GM18909 (cell line): ENCODE measurements around the gene TERT.

Experiments
- ATAC-seq: cut with Tn5 transposase; IDR thresholded peaks from one replicate; pipeline ENCODE4 v1.9.1; 2021; ENCODE audit warnings: mild to moderate bottlenecking; ENCODE audit not compliant: unreplicated experiment, poor library complexity

Gene TERT

DNA sequence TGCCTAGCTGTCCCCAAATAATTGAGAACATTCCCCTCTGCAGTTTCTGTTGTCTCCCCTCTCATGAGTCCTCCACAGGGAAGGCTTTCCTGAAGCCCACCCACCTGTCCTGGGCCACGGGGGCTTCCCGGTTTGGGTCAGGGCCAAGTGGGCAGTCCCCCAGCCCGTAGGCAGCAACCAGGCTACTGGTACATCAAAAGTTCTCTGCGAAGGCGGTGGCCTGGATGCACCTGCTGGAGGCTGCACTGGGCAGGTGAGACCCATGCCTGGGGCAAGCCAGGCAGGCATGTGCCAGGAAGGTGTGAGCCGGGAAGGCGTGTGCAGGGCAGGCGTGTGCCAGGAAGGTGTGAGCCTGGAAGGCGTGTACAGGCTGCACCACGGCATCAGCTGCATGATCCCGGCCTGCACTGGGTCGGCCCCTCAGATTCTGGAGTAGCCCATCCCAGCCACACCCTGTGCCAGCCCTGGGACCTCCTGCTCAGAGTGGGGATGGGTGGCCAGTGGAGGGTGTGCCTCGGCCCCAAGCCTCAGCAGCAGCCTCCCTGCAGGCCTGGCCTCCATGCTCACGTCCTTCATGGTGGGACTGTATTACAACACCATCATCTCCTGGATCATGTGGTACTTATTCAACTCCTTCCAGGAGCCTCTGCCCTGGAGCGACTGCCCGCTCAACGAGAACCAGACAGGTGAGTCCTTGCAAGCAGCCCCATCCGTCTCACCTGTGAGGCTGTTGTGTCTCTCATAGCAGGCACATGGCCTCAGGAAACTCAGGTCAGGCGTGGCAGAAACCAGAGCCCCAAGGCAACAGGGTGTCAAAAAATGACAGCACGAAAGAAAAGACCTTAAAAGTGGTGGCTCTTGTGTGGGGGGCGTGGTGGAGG lies 84.7 kb downstream of the TERT start:
- no peak for ATAC-seq

DNA sequence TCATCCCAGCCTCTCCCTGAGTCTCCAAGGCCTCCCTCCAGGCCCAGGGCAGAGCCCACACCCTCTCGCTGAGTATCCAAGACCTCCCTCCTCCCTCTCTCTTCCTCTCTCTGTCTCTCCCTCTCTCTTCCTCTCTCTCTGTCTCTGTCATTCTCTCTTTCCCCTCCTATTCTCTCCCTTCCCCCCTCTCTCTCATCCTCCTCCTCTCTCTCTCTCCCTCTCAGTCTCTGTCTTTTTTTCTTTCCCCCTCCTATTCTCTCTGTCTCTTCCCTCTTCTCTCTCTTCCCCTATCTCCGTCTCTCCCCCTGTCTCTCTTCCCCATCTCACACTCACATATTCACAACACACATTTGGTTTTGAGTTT lies 85.4 kb downstream of the TERT start:
- no peak for ATAC-seq

- ATAC-seq, result no peak
Measured at GRCh38 chr5:1208743-1209488, 86.0 kb downstream of the TERT start.

GRCh38 chr5:1208221-1208742 lies 86.6 kb downstream of the TERT start:
- ATAC-seq, result no peak

DNA sequence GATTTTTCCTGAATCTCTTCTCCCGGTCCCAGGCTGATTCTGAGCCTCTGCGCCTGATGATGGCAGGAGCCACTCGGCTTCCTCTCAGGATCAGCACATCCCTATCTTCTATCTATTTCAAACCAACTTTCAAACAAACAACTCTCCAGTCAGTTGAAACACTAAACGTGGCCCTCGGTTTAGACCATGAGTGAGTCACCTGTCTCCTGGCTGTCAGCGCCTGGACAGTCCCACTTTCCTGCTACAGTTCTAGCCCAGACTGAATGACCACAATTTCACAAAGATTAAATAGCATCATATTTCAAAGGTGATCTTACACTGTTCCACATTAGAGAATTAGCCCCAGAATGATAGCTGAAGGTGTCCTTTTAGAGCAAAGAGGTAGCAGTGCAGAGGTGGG lies 87.3 kb downstream of the TERT start:
- ATAC-seq, result no peak

- ATAC-seq, result no peak
Measured at GRCh38 chr5:1206521-1207412, 88.1 kb downstream of the TERT start.

DNA sequence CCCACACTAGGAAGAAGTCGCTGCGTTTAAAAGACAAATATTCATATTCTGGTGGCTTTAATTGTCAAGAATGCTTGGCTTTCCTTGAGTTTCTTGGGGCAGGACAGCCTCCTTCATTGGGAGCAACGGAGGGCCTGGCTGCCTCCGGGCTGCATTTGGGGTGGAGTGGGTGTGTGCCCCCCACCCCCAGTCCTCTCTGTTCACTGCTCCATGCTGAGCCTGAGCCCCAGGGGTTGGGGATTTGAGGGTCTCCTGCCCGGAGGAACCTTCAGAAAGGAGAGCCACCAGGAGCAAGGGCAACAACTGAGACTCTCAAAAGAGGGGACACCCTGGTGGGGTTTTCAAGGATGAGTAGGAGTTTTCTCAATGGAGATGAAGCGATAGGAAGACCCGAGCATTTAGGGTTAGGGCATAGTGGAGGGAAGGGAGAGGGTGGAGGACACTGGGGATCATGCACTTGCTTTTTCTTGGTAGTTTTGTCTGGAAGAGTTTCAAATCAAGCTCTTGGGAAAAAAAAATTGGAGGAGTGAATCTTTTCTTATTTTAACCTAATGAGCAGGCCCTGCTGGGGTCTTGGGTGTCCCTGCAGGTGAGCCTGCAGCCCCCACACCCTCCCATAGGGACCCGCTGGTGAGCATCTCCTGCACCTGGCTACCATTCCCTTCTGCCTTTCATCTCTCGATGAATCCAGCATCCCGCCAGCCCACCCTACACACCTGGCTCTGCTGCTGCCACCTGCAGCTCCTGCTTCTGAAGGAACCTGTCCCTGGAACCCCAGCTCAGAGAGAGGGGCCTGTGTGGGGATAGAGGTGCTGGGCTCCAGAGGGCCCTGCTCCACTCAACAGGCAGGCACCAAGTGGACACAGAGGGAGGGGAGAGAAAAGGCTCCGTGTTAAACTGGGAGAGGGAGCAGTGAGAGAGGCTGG lies 89.3 kb downstream of the TERT start:
- no peak for ATAC-seq

DNA sequence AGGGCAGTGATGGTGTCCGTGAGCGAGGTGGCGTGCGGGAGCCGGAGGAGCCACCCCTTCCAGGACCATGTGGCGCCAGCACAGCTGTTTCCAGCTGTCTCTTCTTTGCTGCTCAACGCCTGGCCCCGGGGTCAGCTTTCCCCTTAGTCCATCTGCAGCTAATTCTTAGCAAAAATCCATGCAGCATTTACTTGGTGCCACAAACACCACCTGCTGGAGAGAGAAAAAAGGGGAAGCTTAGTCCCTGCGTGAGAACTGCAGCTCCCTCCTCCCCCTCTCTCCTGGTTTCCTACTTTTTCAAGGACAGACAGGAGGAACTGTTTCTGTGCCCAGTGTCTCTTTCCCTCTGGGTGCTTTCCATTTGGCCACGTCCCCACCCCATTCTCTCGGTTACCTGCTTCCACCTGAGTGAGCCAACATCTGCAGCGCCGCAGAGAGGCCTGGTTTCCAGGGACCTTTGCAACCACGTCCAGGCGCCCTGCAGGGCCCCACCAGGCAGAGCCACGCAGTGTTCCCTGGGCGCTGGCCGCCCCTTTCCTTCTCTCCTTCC lies 90.1 kb downstream of the TERT start:
- ATAC-seq, result no peak

DNA sequence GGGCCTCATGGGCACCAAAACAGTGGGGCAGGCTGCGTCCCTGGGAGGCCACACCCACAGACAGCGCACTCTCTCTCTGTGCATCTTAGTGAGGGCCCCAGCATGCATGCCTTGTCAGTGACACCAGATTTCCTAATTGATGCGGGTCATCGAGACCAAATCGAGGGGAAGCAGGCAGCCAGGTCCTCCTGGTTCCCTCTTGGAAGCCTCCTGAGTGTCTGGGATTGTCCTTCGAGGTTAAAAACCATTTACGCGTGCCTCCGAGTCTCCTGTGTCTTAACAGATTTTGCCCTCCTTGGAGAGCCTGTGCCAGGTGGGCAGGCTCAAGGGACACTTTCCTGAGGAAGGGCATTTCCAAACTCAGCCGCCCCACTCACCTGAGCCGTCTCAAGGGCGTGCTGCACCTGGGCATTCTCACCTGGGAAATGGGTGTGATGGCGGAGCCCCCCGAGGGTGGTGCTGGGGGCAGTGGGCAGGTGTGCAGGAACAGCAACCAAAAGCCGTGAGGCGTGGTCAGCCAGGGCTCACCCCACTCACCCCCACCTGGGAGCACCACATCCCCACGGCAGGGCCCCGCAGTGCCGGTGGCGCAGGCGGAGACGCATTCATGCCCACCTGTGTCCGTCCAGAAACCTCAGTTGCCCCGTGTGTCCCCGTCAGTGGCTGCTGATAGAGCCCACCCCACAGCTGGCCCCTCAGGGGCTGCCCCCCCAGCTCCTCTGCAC lies 90.7 kb downstream of the TERT start:
- ATAC-seq, result no peak

GRCh38 chr5:1203311-1203967 lies 91.4 kb downstream of the TERT start:
- ATAC-seq, result no peak
